H9 (cell line): Measurements from ENCODE around the gene PAXX. TPM values are rescaled to one million over a fixed set of nuclear protein-coding genes. Genes with fewer than 3 reads are reported as not detected.
A peak's percentile ranks its signal among the peaks of the same experiment; 100 is the strongest.

Experiments
- DNase-seq: peaks from one replicate; pipeline ENCODE4 v3.0.0-alpha.2; 2017
- H2AFZ ChIP-seq: one replicate; pipeline ENCODE4 v1.6.1; 2013; ENCODE audit warnings: mild to moderate bottlenecking, low read length, control low read depth, moderate library complexity
- H2AK5ac ChIP-seq: 2 replicates; pipeline ENCODE4 v1.6.1; 2013; ENCODE audit warnings: low read length, control low read depth, mixed read lengths; ENCODE audit not compliant: insufficient read length
- H2BK120ac ChIP-seq: one replicate; pipeline ENCODE4 v1.6.1; 2013; ENCODE audit warnings: low read depth, mild to moderate bottlenecking, low read length, control low read depth, inconsistent platforms; ENCODE audit not compliant: poor library complexity, severe bottlenecking
- H2BK12ac ChIP-seq: 2 replicates; pipeline ENCODE4 v1.6.1; 2013; ENCODE audit warnings: low read length, control low read depth, mixed read lengths, low read depth; ENCODE audit not compliant: insufficient read length
- H2BK15ac ChIP-seq: 2 replicates; pipeline ENCODE4 v1.6.1; 2013; ENCODE audit warnings: low read depth, low read length, control low read depth
- H2BK20ac ChIP-seq: one replicate; pipeline ENCODE4 v1.6.1; 2013; ENCODE audit warnings: low read depth, mild to moderate bottlenecking, low read length, control low read depth, inconsistent platforms; ENCODE audit not compliant: poor library complexity, severe bottlenecking
- H2BK5ac ChIP-seq: 2 replicates; pipeline ENCODE4 v1.6.1; 2013; ENCODE audit warnings: low read length, control low read depth, mixed read lengths; ENCODE audit not compliant: insufficient read length
- H3K14ac ChIP-seq: 2 replicates; pipeline ENCODE4 v1.6.1; 2013; ENCODE audit warnings: low read length, control low read depth; ENCODE audit not compliant: insufficient read depth
- H3K18ac ChIP-seq: 2 replicates; pipeline ENCODE4 v1.6.1; 2013; ENCODE audit warnings: low read depth, mild to moderate bottlenecking, mixed read lengths, low read length, control low read depth; ENCODE audit not compliant: insufficient read length
- H3K23ac ChIP-seq: 2 replicates; pipeline ENCODE4 v1.6.1; 2013; ENCODE audit warnings: low read length, control low read depth, mixed read lengths, low read depth; ENCODE audit not compliant: insufficient read length
- H3K23me2 ChIP-seq: 2 replicates; pipeline ENCODE4 v1.6.1; 2013; ENCODE audit warnings: low read depth, mild to moderate bottlenecking, mixed read lengths, low read length, control low read depth; ENCODE audit not compliant: insufficient read length, poor library complexity, severe bottlenecking
- H3K27ac ChIP-seq: 2 replicates; pipeline ENCODE4 v1.5.1; 2013; ENCODE audit warnings: low read length, control low read depth, mixed read lengths, low read depth; ENCODE audit not compliant: insufficient read length
- H3K27me3 ChIP-seq: 2 replicates; pipeline ENCODE4 v1.6.1; 2013; ENCODE audit warnings: low read length, control low read depth, inconsistent platforms; ENCODE audit not compliant: insufficient read depth
- H3K4ac ChIP-seq: 2 replicates; pipeline ENCODE4 v1.6.1; 2013; ENCODE audit warnings: low read depth, mild to moderate bottlenecking, control low read depth, inconsistent platforms, low read length, moderate library complexity
- H3K4me1 ChIP-seq: 2 replicates; pipeline ENCODE4 v1.6.1; 2013; ENCODE audit warnings: low read length, control low read depth, inconsistent platforms; ENCODE audit not compliant: insufficient read depth
- H3K4me2 ChIP-seq: 2 replicates; pipeline ENCODE4 v1.6.1; 2013; ENCODE audit warnings: low read length, control low read depth, mixed read lengths; ENCODE audit not compliant: insufficient read length, insufficient read depth
- H3K56ac ChIP-seq: 2 replicates; pipeline ENCODE4 v1.6.1; 2013; ENCODE audit warnings: low read depth, mild to moderate bottlenecking, mixed read lengths, low read length, control low read depth; ENCODE audit not compliant: insufficient read length
- H3K79me1 ChIP-seq: 2 replicates; pipeline ENCODE4 v1.6.1; 2013; ENCODE audit warnings: low read depth, mild to moderate bottlenecking, moderate library complexity, low read length, control low read depth, inconsistent platforms; ENCODE audit not compliant: insufficient read depth, poor library complexity, severe bottlenecking
- H3K79me2 ChIP-seq: 2 replicates; pipeline ENCODE4 v1.6.1; 2013; ENCODE audit warnings: low read length, control low read depth, inconsistent platforms; ENCODE audit not compliant: insufficient read depth
- H3K9ac ChIP-seq: 2 replicates; pipeline ENCODE4 v1.6.1; 2013; ENCODE audit warnings: low read length, control low read depth, mixed read lengths; ENCODE audit not compliant: insufficient read length; ENCODE audit errors: extremely low read depth
- H3K9me3 ChIP-seq: one replicate; pipeline ENCODE4 v1.6.1; 2013; ENCODE audit warnings: low read depth, low read length, inconsistent platforms; ENCODE audit not compliant: control insufficient read depth
- H3T11ph ChIP-seq: one replicate; pipeline ENCODE4 v1.6.1; 2013; ENCODE audit warnings: mild to moderate bottlenecking, low read length, control low read depth, inconsistent platforms
- H4K20me1 ChIP-seq: one replicate; pipeline ENCODE4 v1.6.1; 2013; ENCODE audit not compliant: control insufficient read depth, insufficient read length, insufficient read depth
- H4K5ac ChIP-seq: 2 replicates; pipeline ENCODE4 v1.6.1; 2013; ENCODE audit warnings: low read depth, mild to moderate bottlenecking, mixed read lengths, low read length, control low read depth; ENCODE audit not compliant: insufficient read length
- H4K8ac ChIP-seq: replicated peaks from 2 replicates; pipeline ENCODE4 v1.6.1; 2013; ENCODE audit warnings: low read length, control low read depth, mixed read lengths, low read depth; ENCODE audit not compliant: insufficient read length
- H4K91ac ChIP-seq: 2 replicates; pipeline ENCODE4 v1.6.1; 2013; ENCODE audit warnings: low read depth, mild to moderate bottlenecking, moderate library complexity, mixed read lengths, low read length, control low read depth; ENCODE audit not compliant: insufficient read length
- H3K27ac Mint-ChIP-seq, 3 experiments: 2 replicates in 2 of 3; 3 replicates in 1 of 3; pipeline ENCODE4 v1.8.0; 2020 to 2021; ENCODE audit warnings: mixed read lengths in 3 of 3, mild to moderate bottlenecking in 1 of 3, moderate library complexity in 1 of 3
- H3K27me3 Mint-ChIP-seq: 2 replicates; pipeline ENCODE4 v1.8.0; 2021; ENCODE audit warnings: low read depth, mild to moderate bottlenecking, moderate library complexity, mixed read lengths
- H3K36me3 Mint-ChIP-seq, 3 experiments: 2 replicates in 2 of 3; 3 replicates in 1 of 3; pipeline ENCODE4 v1.8.0; 2020 to 2021; ENCODE audit warnings: low read depth in 3 of 3, mixed read lengths in 3 of 3; ENCODE audit not compliant: insufficient read depth in 1 of 3
- H3K4me1 Mint-ChIP-seq, 2 experiments: 2 replicates each; pipeline ENCODE4 v1.8.0; 2020; ENCODE audit warnings: mixed read lengths in 2 of 2
- H3K4me3 Mint-ChIP-seq, 2 experiments: 2 replicates in 1 of 2; 3 replicates in 1 of 2; pipeline ENCODE4 v1.8.0; 2020 to 2021; ENCODE audit warnings: mild to moderate bottlenecking in 2 of 2, mixed read lengths in 2 of 2, moderate library complexity in 1 of 2
- H3K9me3 Mint-ChIP-seq, 2 experiments: 2 replicates in 1 of 2; 3 replicates in 1 of 2; pipeline ENCODE4 v1.8.0; 2020; ENCODE audit warnings: mild to moderate bottlenecking in 2 of 2, mixed read lengths in 2 of 2, moderate library complexity in 1 of 2
- CTCF ChIP-seq: fragments of 200-600 bp; sonication (generic); conservative IDR thresholded peaks from 3 replicates; pipeline ENCODE4 v1.8.0; 2021; ENCODE audit warnings: antibody characterized with exemption, mild to moderate bottlenecking
- WGBS: extraction: QIAGEN DNeasy Blood & Tissue Kit; methylation state at CpG from one replicate; pipeline ENCODE4 v1.1.7; 2013; ENCODE audit warnings: missing lambda C conversion rate, low lambda C conversion rate, mixed read lengths; ENCODE audit not compliant: insufficient read length; ENCODE audit errors: extremely low coverage; 5-methylcytosine and 5-hydroxymethylcytosine counted together
- total RNA-seq: library from RNA; stranded (reverse); gene quantifications from 2 replicates; pipeline ENCODE4 v1.2.1, GENCODE V29; 2021

The PAXX gene
- total RNA-seq, 1 experiment from 2014 or later: 51.2 TPM

- H3K9me3 Mint-ChIP-seq: peaks cover 9 to 10% of the 10 kb centered on the region in 2 experiments; a peak in 3 of 5 replicates
Observed at GRCh38 chr9:136990242-136990911, 1.8 kb upstream of the PAXX start.

More at GRCh38 chr9:136990242-136990911, 1.8 kb upstream of the PAXX start:
- no peaks in the 10 kb centered on the region for H3K79me2 ChIP-seq
- H3K56ac ChIP-seq: no peak overlapping the region
- no peak overlapping the region for H3K9ac ChIP-seq
- no CpG with 5 or more reads among the region's 10 CpGs for WGBS
- H3K4ac ChIP-seq: no peak overlapping the region
- no peaks in the 10 kb centered on the region for H3K79me1 ChIP-seq
- H3K36me3 Mint-ChIP-seq: peaks cover 2 to 8% (median 2%) of the 10 kb centered on the region in 3 experiments; a peak in 5 of 7 replicates
- no peak overlapping the region for H4K8ac ChIP-seq
- no peak overlapping the region for H2BK12ac ChIP-seq
- no peak for TF ChIP-seq CTCF
- no peak overlapping the region for H3K27ac ChIP-seq
- no peaks in the 10 kb centered on the region for H3K27me3 ChIP-seq
- H3K14ac ChIP-seq: no peak overlapping the region
- H4K5ac ChIP-seq: no peak overlapping the region
- H3K4me1 ChIP-seq: no peaks in the 10 kb centered on the region
- no peak overlapping the region for H3K18ac ChIP-seq
- peak overlapping the region in 1 of 2 experiments; percentile 2; a peak in 1 of 5 replicates for H3K4me3 Mint-ChIP-seq
- H3K4me1 Mint-ChIP-seq: peaks cover 2% of the 10 kb centered on the region in 2 experiments; a peak in 2 of 4 replicates
- H2BK15ac ChIP-seq: no peak overlapping the region
- DNase-seq: no peak
- H2BK20ac ChIP-seq: no peak overlapping the region
- H2BK120ac ChIP-seq: no peak overlapping the region
- H3K27me3 Mint-ChIP-seq: peaks cover 26% of the 10 kb centered on the region
- H3K23me2 ChIP-seq: peaks cover 6% of the 10 kb centered on the region
- no peaks in the 10 kb centered on the region for H3K9me3 ChIP-seq
- no peak overlapping the region for H3T11ph ChIP-seq
- H4K20me1 ChIP-seq: no peaks in the 10 kb centered on the region
- H3K27ac Mint-ChIP-seq: no peak overlapping the region
- no peak overlapping the region for H2BK5ac ChIP-seq
- no peak overlapping the region for H3K23ac ChIP-seq
- no peak overlapping the region for H4K91ac ChIP-seq
- no peak overlapping the region for H2AFZ ChIP-seq
- H2AK5ac ChIP-seq: no peak overlapping the region
- no peak overlapping the region for H3K4me2 ChIP-seq
